Esophagus squamous epithelium (tissue), 5 donors: ENCODE data around the gene ITGB2. TPM values are rescaled to one million over a fixed set of nuclear protein-coding genes. Genes with fewer than 3 reads are reported as not detected.
A peak's percentile ranks its signal among the peaks of the same experiment; 100 is the strongest.

Experiments used
- DNase-seq: peaks from one replicate; lab custom pipeline; 2025; lab: John Stamatoyannopoulos, UW
- H3K27ac ChIP-seq, 4 donors: fragments of 200-600 bp; sonication (generic); one replicate each; pipeline ENCODE4 v1.5.1; 2016 to 2019; ENCODE audit warnings: mild to moderate bottlenecking in 1 of 4
- H3K27me3 ChIP-seq, 4 donors: fragments of 200-600 bp; sonication (generic); 1 replicate in 3 of 4; 2 replicates in 1 of 4; pipeline versions ENCODE4 v1.5.1 to v1.6.0; 2017 to 2021; ENCODE audit warnings: antibody characterized with exemption in 1 of 4
- H3K36me3 ChIP-seq, 3 donors: fragments of 200-600 bp; sonication (generic); one replicate each; pipeline ENCODE4 v1.5.1; 2016 to 2019
- H3K4me1 ChIP-seq, 3 donors: fragments of 200-600 bp; sonication (generic); one replicate each; pipeline ENCODE4 v1.5.1; 2017 to 2019
- H3K4me3 ChIP-seq, 4 donors: fragments of 200-600 bp; sonication (generic); 1 replicate in 3 of 4; 2 replicates in 1 of 4; pipeline ENCODE4 v1.5.1; 2016 to 2019; ENCODE audit warnings: mild to moderate bottlenecking in 2 of 4, moderate library complexity in 1 of 4
- H3K9me3 ChIP-seq, 3 donors: fragments of 200-600 bp; sonication (generic); one replicate each; pipeline ENCODE4 v1.5.1; 2016 to 2019
- CTCF ChIP-seq, 6 experiments: fragments of 450-650 bp in 4 of 6; fragments of 200-600 bp in 2 of 6; sonication (generic) in 2 of 6; IDR thresholded peaks; one replicate each; pipeline ENCODE4 v1.5.1; 2016 to 2019; ENCODE audit warnings: antibody characterized with exemption in 6 of 6, mild to moderate bottlenecking in 4 of 6, moderate library complexity in 4 of 6
- POLR2A ChIP-seq, 4 donors: fragments of 450-650 bp; IDR thresholded peaks; one replicate each; pipeline ENCODE4 v1.6.1; 2017; ENCODE audit warnings: antibody characterized with exemption in 4 of 4, mild to moderate bottlenecking in 4 of 4, moderate library complexity in 3 of 4
- WGBS, 2 donors: methylation state at CpG; one replicate each; pipeline ENCODE4 v1.1.5; 2018; 5-methylcytosine and 5-hydroxymethylcytosine counted together
- intact Hi-C: fragments of 100-400 bp; cut with DNase I; formaldehyde crosslinking; loops from one replicate; pipeline ENCODE4 v1.15.0; 2022
- total RNA-seq, 4 donors: library from RNA; depleted of rRNA; stranded (reverse); fragments of >200 nt; gene quantifications; one replicate each; pipeline ENCODE4 v1.1.0, GENCODE V29; 2016
- donor health status: DM: yes; HTN: yes; CAD: no.

Gene ITGB2
- total RNA-seq, 4 donors from 2014 or later, result 6.6 to 47.1 (median 18.5) TPM

GRCh38 chr21:44966135-44967081 is 45.7 kb upstream of the ITGB2 start:
- DNase-seq, result no peak
- Histone ChIP-seq H3K36me3 (peaks cover 0 to 50% (median 0%) of the 10 kb centered on the region in 3 donors), H3K27ac (peak overlapping the region; percentile 30 to 75 (median 55)), H3K9me3 (no peaks in the 10 kb centered on the region), H3K4me1 (peaks cover 19 to 51% (median 30%) of the 10 kb centered on the region in 3 donors), H3K4me3 (peak overlapping the region in 1 of 4 donors; percentile 34), H3K27me3 (no peaks in the 10 kb centered on the region)
- WGBS, 2 donors, result 17 to 28% methylated on average over 8 to 9 of the region's 30 CpGs
- TF ChIP-seq CTCF (IDR thresholded peaks at IDR 0.05) (no peak), POLR2A (IDR thresholded peaks at IDR 0.05) (no peak)
- intact Hi-C loops, result no loop called here

- Histone ChIP-seq H3K4me1 (peaks cover 19 to 49% (median 30%) of the 10 kb centered on the region in 3 donors), H3K27ac (no peak overlapping the region), H3K4me3 (no peak overlapping the region), H3K9me3 (no peaks in the 10 kb centered on the region), H3K27me3 (no peaks in the 10 kb centered on the region), H3K36me3 (peaks cover 0 to 48% (median 0%) of the 10 kb centered on the region in 3 donors)
- WGBS, 2 donors, result 71 to 88% methylated on average over 8 to 11 of the region's 17 CpGs
- no peak for TF ChIP-seq POLR2A (IDR thresholded peaks at IDR 0.05)
- no peak for TF ChIP-seq CTCF (IDR thresholded peaks at IDR 0.05)
- intact Hi-C loops, result no loop called here
- DNase-seq, result no peak
Observed at GRCh38 chr21:44965251-44966022, 44.7 kb upstream of the ITGB2 start.

- Histone ChIP-seq H3K9me3 (no peaks in the 10 kb centered on the region), H3K4me1 (peaks cover 27 to 57% (median 39%) of the 10 kb centered on the region in 3 donors), H3K36me3 (peaks cover 0 to 48% (median 0%) of the 10 kb centered on the region in 3 donors), H3K27ac (no peak overlapping the region), H3K4me3 (no peak overlapping the region), H3K27me3 (no peaks in the 10 kb centered on the region)
- DNase-seq, result no peak
- 93 to 96% methylated on average over 12 of the region's 12 CpGs for WGBS, 2 donors
- intact Hi-C loops, result no loop called here
- no peak for TF ChIP-seq POLR2A (IDR thresholded peaks at IDR 0.05)
- TF ChIP-seq CTCF (IDR thresholded peaks at IDR 0.05), result no peak
Observed at GRCh38 chr21:44964381-44964780, 43.7 kb upstream of the ITGB2 start.

- 50 to 58% methylated on average over 9 of the region's 9 CpGs for WGBS, 2 donors
- Histone ChIP-seq H3K4me3 (no peak overlapping the region), H3K36me3 (peaks cover 0 to 48% (median 4%) of the 10 kb centered on the region in 3 donors), H3K9me3 (no peaks in the 10 kb centered on the region), H3K27ac (peak overlapping the region in 3 of 4 donors; percentile 30 to 71 (median 43)), H3K27me3 (no peaks in the 10 kb centered on the region), H3K4me1 (peaks cover 30 to 66% (median 49%) of the 10 kb centered on the region in 3 donors)
- DNase-seq, result no peak
- TF ChIP-seq CTCF (IDR thresholded peaks at IDR 0.05) (no peak), POLR2A (IDR thresholded peaks at IDR 0.05) (no peak)
- intact Hi-C loops, result no loop called here
Observed at GRCh38 chr21:44962403-44962966, 41.8 kb upstream of the ITGB2 start.
